OCI-LY7 (cell line): Measurements from ENCODE around the gene CD177. TPM values are rescaled to one million over a fixed set of nuclear protein-coding genes. Genes with fewer than 3 reads are reported as not detected.
"Not testable (repeated sequence)": the region's sequence is repeated elsewhere in the genome, so short reads cannot be mapped to it uniquely, and the experiment has no call there.

ENCODE experiments used
- BruUV-seq: library from RNA; stranded (reverse); fragments of 400-500 nt; replicated peaks from 2 replicates; lab custom pipeline; 2021; lab: Mats Ljungman, UMichigan
- CTCF ChIA-PET: fragments of 300-600 bp; sonication (Branson Sonifier 250); formaldehyde crosslinking; loops from one replicate; lab custom pipeline; 2022; ENCODE audit warnings: antibody characterized with exemption; ENCODE audit not compliant: unreplicated experiment; lab: Charles Lee
- POLR2A ChIA-PET: fragments of 300-600 bp; sonication (Branson Sonifier 250); formaldehyde crosslinking; loops from one replicate; lab custom pipeline; 2022; ENCODE audit warnings: antibody characterized with exemption; lab: Charles Lee
- DNase-seq: peaks from one replicate; pipeline ENCODE4 v3.0.0-alpha.2; 2015; ENCODE audit warnings: low spot score
- H2AFZ ChIP-seq: fragments of 200-600 bp; sonication (generic), shearing (Covaris generic); 2 replicates; pipeline ENCODE4 v1.6.1; 2014; ENCODE audit warnings: mild to moderate bottlenecking, antibody characterized with exemption, low read length, moderate library complexity
- H3K27ac ChIP-seq: fragments of 200-600 bp; sonication (generic); 2 replicates; pipeline ENCODE4 v1.5.1; 2014; ENCODE audit warnings: mixed run types, low read depth, mild to moderate bottlenecking, moderate library complexity, low read length, inconsistent platforms; ENCODE audit not compliant: poor library complexity, severe bottlenecking
- H3K36me3 ChIP-seq: fragments of 200-600 bp; sonication (generic); 2 replicates; pipeline ENCODE4 v1.6.1; 2014; ENCODE audit warnings: mild to moderate bottlenecking, antibody characterized with exemption, low read length, moderate library complexity, mixed read lengths; ENCODE audit not compliant: insufficient read depth
- H3K4me1 ChIP-seq: fragments of 200-600 bp; sonication (generic); 2 replicates; pipeline ENCODE4 v1.5.1; 2014; ENCODE audit warnings: mild to moderate bottlenecking, low read length; ENCODE audit not compliant: insufficient read depth, poor library complexity, severe bottlenecking
- H3K4me2 ChIP-seq: fragments of 200-600 bp; sonication (generic); 2 replicates; pipeline ENCODE4 v1.6.1; 2014; ENCODE audit warnings: mild to moderate bottlenecking, low read length
- H3K4me3 ChIP-seq: fragments of 200-600 bp; sonication (generic); 2 replicates; pipeline ENCODE4 v1.5.1; 2014; ENCODE audit warnings: mild to moderate bottlenecking, low read depth, low read length; ENCODE audit not compliant: poor library complexity, severe bottlenecking
- H3K79me2 ChIP-seq: fragments of 200-600 bp; sonication (generic); 2 replicates; pipeline ENCODE4 v1.6.1; 2016; ENCODE audit warnings: low read depth, mild to moderate bottlenecking, low read length, moderate library complexity, mixed read lengths; ENCODE audit not compliant: insufficient read depth
- H3K9me2 ChIP-seq: fragments of 200-600 bp; sonication (generic); 2 replicates; pipeline ENCODE4 v1.6.1; 2016; ENCODE audit warnings: mild to moderate bottlenecking, low read length, mixed read lengths; ENCODE audit not compliant: insufficient read depth
- H3K9me3 ChIP-seq: fragments of 200-600 bp; sonication (generic); 2 replicates; pipeline ENCODE4 v1.6.1; 2014; ENCODE audit warnings: mild to moderate bottlenecking, mixed run types, low read length, mixed read lengths
- H4K20me1 ChIP-seq: fragments of 200-600 bp; sonication (generic); 2 replicates; pipeline ENCODE4 v1.6.1; 2014; ENCODE audit warnings: mild to moderate bottlenecking, antibody characterized with exemption, low read length, moderate library complexity, mixed read lengths; ENCODE audit not compliant: insufficient read depth
- CTCF ChIP-seq: fragments of 200-600 bp; sonication (generic); conservative IDR thresholded peaks from 2 replicates; pipeline ENCODE4 v1.5.1; 2014; ENCODE audit warnings: mild to moderate bottlenecking, antibody characterized with exemption, low read length, moderate library complexity, mixed read lengths
- EZH2phosphoT487 ChIP-seq: fragments of 200-600 bp; sonication (generic); IDR thresholded peaks from 2 replicates; pipeline ENCODE4 v1.6.1; 2018; ENCODE audit warnings: low read depth, borderline replicate concordance, mild to moderate bottlenecking, mixed run types, antibody characterized with exemption, low read length, moderate library complexity, mixed read lengths
- intact Hi-C: fragments of 100-400 bp; cut with micrococcal nuclease; formaldehyde crosslinking; loops from one replicate; pipeline ENCODE4 v1.10.0; 2022; ENCODE audit not compliant: unreplicated experiment
- total RNA-seq, 2 experiments: library from RNA; depleted of rRNA in 1 of 2; stranded (reverse); fragments of >200 nt in 1 of 2; shearing (Covaris generic) in 1 of 2; gene quantifications; 2 replicates each; pipeline ENCODE4 v1.2.3, GENCODE V29; 2014 to 2022

CD177 gene
- total RNA-seq, 2 experiments from 2014 or later, result not detected

GRCh38 chr19:43344347-43344925, 9.1 kb upstream of the CD177 start:
- CTCF ChIA-PET, result not testable (repeated sequence)

GRCh38 chr19:43349813-43350212, 3.7 kb upstream of the CD177 start:
- not testable (repeated sequence) for H3K4me1 ChIP-seq

More at GRCh38 chr19:43344347-43344925, 9.1 kb upstream of the CD177 start:
- H4K20me1 ChIP-seq, H3K79me2 ChIP-seq, H3K9me3 ChIP-seq, POLR2A ChIA-PET, H3K4me3 ChIP-seq, H3K4me2 ChIP-seq, H3K36me3 ChIP-seq, H2AFZ ChIP-seq, H3K27ac ChIP-seq, intact Hi-C loops, DNase-seq, BruUV-seq, H3K4me1 ChIP-seq, H3K9me2 ChIP-seq: not testable (repeated sequence)

GRCh38 chr19:43351998-43352746, 1.3 kb upstream of the CD177 start:
- no peaks in the 10 kb centered on the region for H3K36me3 ChIP-seq
- H3K4me3 ChIP-seq, result no peak overlapping the region
- H2AFZ ChIP-seq, result no peak overlapping the region
- H3K4me2 ChIP-seq, result no peak overlapping the region
- DNase-seq, result no peak
- BruUV-seq, result no TSS peak
- no peaks in the 10 kb centered on the region for H3K4me1 ChIP-seq
- H3K9me3 ChIP-seq, result no peaks in the 10 kb centered on the region
- ChIA-PET CTCF (no interaction called here), POLR2A (no interaction called here)
- H4K20me1 ChIP-seq, result no peaks in the 10 kb centered on the region
- H3K9me2 ChIP-seq, result no peaks in the 10 kb centered on the region
- H3K79me2 ChIP-seq, result no peaks in the 10 kb centered on the region
- intact Hi-C loops, result no loop called here
- TF ChIP-seq EZH2phosphoT487 (no peak), CTCF (no peak)
- H3K27ac ChIP-seq, result no peak overlapping the region

More at GRCh38 chr19:43349813-43350212, 3.7 kb upstream of the CD177 start:
- CTCF ChIA-PET, H3K4me3 ChIP-seq, H2AFZ ChIP-seq, H3K9me3 ChIP-seq, H4K20me1 ChIP-seq, H3K9me2 ChIP-seq, POLR2A ChIA-PET, intact Hi-C loops, DNase-seq, H3K4me2 ChIP-seq, H3K27ac ChIP-seq, BruUV-seq, H3K36me3 ChIP-seq, H3K79me2 ChIP-seq: not testable (repeated sequence)
